HCT116 (cell line): Measurements from ENCODE around the gene CCDC179. TPM values are rescaled to one million over a fixed set of nuclear protein-coding genes. Genes with fewer than 3 reads are reported as not detected.
A peak's percentile ranks its signal among the peaks of the same experiment; 100 is the strongest.

ENCODE experiments used
- ATAC-seq: fragments of 200-7000 bp; cut with Tn5 transposase; 2 replicates; pipeline ENCODE4 v1.9.1; 2020; ENCODE audit warnings: mild to moderate bottlenecking, moderate library complexity
- BruUV-seq: library from RNA; stranded (reverse); fragments of 400-500 nt; replicated peaks from 2 replicates; lab custom pipeline; 2021; lab: Mats Ljungman, UMichigan
- CTCF ChIA-PET: fragments of 300-600 bp; sonication (Branson Sonifier 250); formaldehyde crosslinking; loops from one replicate; lab custom pipeline; 2021; ENCODE audit warnings: antibody characterized with exemption; lab: Charles Lee
- POLR2A ChIA-PET: fragments of 300-600, 350-600 bp; sonication (Branson Sonifier 250); formaldehyde crosslinking; loops from one replicate; lab custom pipeline; 2021; ENCODE audit warnings: antibody characterized with exemption; lab: Charles Lee
- RAD21 ChIA-PET, 2 experiments: fragments of 300-600 bp; sonication (Branson Sonifier 250); formaldehyde crosslinking; loops; one replicate each; lab custom pipeline; 2023; ENCODE audit warnings: low total read pairs in 2 of 2; ENCODE audit not compliant: uncharacterized antibody in 2 of 2, unreplicated experiment in 2 of 2, low non-redundant PET in 1 of 2; lab: Charles Lee
- DNase-seq: peaks from one replicate; pipeline ENCODE4 v3.0.0-alpha.2; 2010; ENCODE audit warnings: low read depth, low spot score
- H2AFZ ChIP-seq: fragments of 200-600 bp; shearing (Covaris generic), sonication (generic); 2 replicates; pipeline ENCODE4 v1.6.1; 2017; ENCODE audit warnings: low read depth, mixed run types, mixed read lengths, antibody characterized with exemption, low read length; ENCODE audit not compliant: poor library complexity, severe bottlenecking
- H3K27ac ChIP-seq: 2 replicates; pipeline ENCODE4 v1.5.1; 2012; ENCODE audit warnings: low read depth, low read length
- H3K27me3 ChIP-seq: fragments of 200-600 bp; sonication (generic); 2 replicates; pipeline ENCODE4 v1.6.1; 2016; ENCODE audit warnings: mixed run types, low read length, mixed read lengths; ENCODE audit not compliant: insufficient read depth
- H3K36me3 ChIP-seq, 2 experiments: fragments of 200-500 bp in 1 of 2; fragments of 200-600 bp in 1 of 2; sonication (Bioruptor generic) in 1 of 2; sonication (generic) in 1 of 2; 2 replicates each; pipeline versions ENCODE4 v1.5.1 to v1.6.1; 2014 to 2016; ENCODE audit warnings: low read length in 2 of 2, inconsistent platforms in 1 of 2, mixed read lengths in 1 of 2, mixed run types in 1 of 2; ENCODE audit not compliant: insufficient read depth in 2 of 2, control insufficient read depth in 1 of 2
- H3K4me1 ChIP-seq, 2 experiments: fragments of 200-600 bp in 1 of 2; sonication (generic) in 1 of 2; 2 replicates each; pipeline versions ENCODE4 v1.5.1 to v1.6.1; 2012 to 2017; ENCODE audit warnings: low read length in 2 of 2, inconsistent platforms in 1 of 2, mild to moderate bottlenecking in 1 of 2, mixed read lengths in 1 of 2, mixed run types in 1 of 2, moderate library complexity in 1 of 2; ENCODE audit not compliant: insufficient read depth in 2 of 2, control insufficient read depth in 1 of 2
- H3K4me2 ChIP-seq: fragments of 200-600 bp; sonication (generic); 2 replicates; pipeline ENCODE4 v1.6.1; 2017; ENCODE audit warnings: mixed run types, low read length, mixed read lengths
- H3K4me3 ChIP-seq, 2 experiments: fragments of 200-600 bp in 1 of 2; sonication (generic) in 1 of 2; replicated peaks in 1 of 2; 2 replicates each; pipeline ENCODE4 v1.5.1; 2011 to 2016; ENCODE audit warnings: low read length in 2 of 2, control low read depth in 1 of 2, low read depth in 1 of 2, mild to moderate bottlenecking in 1 of 2, mixed read lengths in 1 of 2, mixed run types in 1 of 2
- H3K79me2 ChIP-seq: fragments of 200-600 bp; sonication (generic); 2 replicates; pipeline ENCODE4 v1.6.1; 2017; ENCODE audit warnings: mild to moderate bottlenecking, mixed run types, low read length, moderate library complexity, mixed read lengths; ENCODE audit not compliant: insufficient read depth
- H3K9ac ChIP-seq: fragments of 200-600 bp; sonication (generic); 2 replicates; pipeline ENCODE4 v1.6.1; 2016; ENCODE audit warnings: low read length, mixed read lengths
- H3K9me2 ChIP-seq: fragments of 200-600 bp; sonication (generic), shearing (Covaris generic); 2 replicates; pipeline ENCODE4 v1.6.1; 2017; ENCODE audit warnings: mixed run types, mild to moderate bottlenecking, moderate library complexity; ENCODE audit not compliant: insufficient read depth
- H3K9me3 ChIP-seq, 2 experiments: fragments of 200-500 bp in 1 of 2; fragments of 200-600 bp in 1 of 2; sonication (Bioruptor generic) in 1 of 2; sonication (generic) in 1 of 2; 2 replicates each; pipeline ENCODE4 v1.6.1; 2014 to 2017; ENCODE audit warnings: low read length in 2 of 2, mixed read lengths in 2 of 2, inconsistent platforms in 1 of 2, low read depth in 1 of 2, mild to moderate bottlenecking in 1 of 2, mixed run types in 1 of 2, moderate library complexity in 1 of 2; ENCODE audit not compliant: control insufficient read depth in 1 of 2, insufficient read depth in 1 of 2
- H4K20me1 ChIP-seq: fragments of 200-600 bp; sonication (generic), shearing (Covaris generic); 2 replicates; pipeline ENCODE4 v1.6.1; 2017; ENCODE audit warnings: mixed run types, mild to moderate bottlenecking, moderate library complexity; ENCODE audit not compliant: insufficient read depth
- CBX3 ChIP-seq: IDR thresholded peaks from 2 replicates; pipeline ENCODE4 v1.6.1; 2012; ENCODE audit warnings: low read depth
- CEBPB ChIP-seq: IDR thresholded peaks from 2 replicates; pipeline ENCODE4 v1.6.1; 2012; ENCODE audit warnings: low read depth
- CTCF ChIP-seq, 3 experiments: fragments of 200-600 bp in 1 of 3; sonication (generic) in 1 of 3; IDR thresholded peaks in 2 of 3; conservative IDR thresholded peaks in 1 of 3; 2 replicates each; pipeline ENCODE4 v1.5.1; 2012 to 2017; ENCODE audit warnings: low read depth in 2 of 3, low read length in 2 of 3, antibody characterized with exemption in 1 of 3, borderline replicate concordance in 1 of 3, control low read depth in 1 of 3, mild to moderate bottlenecking in 1 of 3, mixed read lengths in 1 of 3, mixed run types in 1 of 3, moderate library complexity in 1 of 3; ENCODE audit not compliant: insufficient read depth in 1 of 3
- EGR1 ChIP-seq: IDR thresholded peaks from 2 replicates; pipeline ENCODE4 v1.6.1; 2012; ENCODE audit warnings: low read depth
- ELF1 ChIP-seq: IDR thresholded peaks from 2 replicates; pipeline ENCODE4 v1.6.1; 2012; ENCODE audit warnings: low read depth, borderline replicate concordance
- EZH2 ChIP-seq: fragments of 200-600 bp; sonication (generic); IDR thresholded peaks from 2 replicates; pipeline ENCODE4 v1.6.1; 2017; ENCODE audit warnings: antibody characterized with exemption, mixed run types
- EZH2phosphoT487 ChIP-seq: fragments of 200-600 bp; IDR thresholded peaks from 2 replicates; pipeline ENCODE4 v1.6.1; 2018; ENCODE audit warnings: antibody characterized with exemption, borderline replicate concordance
- JUND ChIP-seq: IDR thresholded peaks from 2 replicates; pipeline ENCODE4 v1.6.1; 2012
- POLR2A ChIP-seq: IDR thresholded peaks from 2 replicates; pipeline ENCODE4 v1.7.0; 2011; ENCODE audit warnings: borderline replicate concordance; ENCODE audit not compliant: insufficient read depth, insufficient read length; ENCODE audit errors: extremely low read depth
- POLR2AphosphoS5 ChIP-seq: IDR thresholded peaks from 2 replicates; pipeline ENCODE4 v1.6.1; 2011; ENCODE audit warnings: mild to moderate bottlenecking, low read depth, low read length, moderate library complexity
- RAD21 ChIP-seq: IDR thresholded peaks from 2 replicates; pipeline ENCODE4 v1.6.1; 2012; ENCODE audit warnings: low read depth, mild to moderate bottlenecking
- SIN3A ChIP-seq: IDR thresholded peaks from 2 replicates; pipeline ENCODE4 v1.6.1; 2012; ENCODE audit warnings: low read depth
- SP1 ChIP-seq: IDR thresholded peaks from 2 replicates; pipeline ENCODE4 v1.6.1; 2012; ENCODE audit warnings: low read depth
- ZFX ChIP-seq: fragments of 450-650 bp; IDR thresholded peaks from 2 replicates; pipeline ENCODE4 v1.6.1; 2017
- intact Hi-C: fragments of 100-400 bp; cut with micrococcal nuclease; formaldehyde crosslinking; loops from 2 replicates; pipeline ENCODE4 v1.10.0; 2022
- total RNA-seq: library from RNA; stranded (reverse); gene quantifications from one replicate; pipeline ENCODE4 v1.2.1, GENCODE V29; 2021; ENCODE audit not compliant: unreplicated experiment
- TF ChIP-seq, protein P1 (sequence below): IDR thresholded peaks from 2 replicates; pipeline ENCODE4 v1.6.1; 2012
- TF ChIP-seq, protein P2 (sequence below): IDR thresholded peaks from 2 replicates; pipeline ENCODE4 v1.6.1; 2011; ENCODE audit warnings: mild to moderate bottlenecking, low read length, moderate library complexity; ENCODE audit not compliant: insufficient replicate concordance; ENCODE audit errors: extremely low read depth
- TF ChIP-seq, protein P3 (sequence below): IDR thresholded peaks from 2 replicates; pipeline ENCODE4 v1.6.1; 2012; ENCODE audit warnings: low read depth

Gene CCDC179
- total RNA-seq, 1 experiment from 2014 or later: not detected

GRCh38 chr11:22875869-22876473 lies 15.7 kb upstream of the CCDC179 start:
- ATAC-seq (peak; percentile 87), DNase-seq (peak; percentile 80)
- no peak overlapping the region for H3K4me3 ChIP-seq
- H3K9me2 ChIP-seq: no peaks in the 10 kb centered on the region
- POLR2A ChIA-PET: no interaction called here
- no peaks in the 10 kb centered on the region for H3K36me3 ChIP-seq
- H3K4me2 ChIP-seq: no peak overlapping the region
- H3K9ac ChIP-seq: no peak overlapping the region
- no peaks in the 10 kb centered on the region for H4K20me1 ChIP-seq
- CTCF ChIA-PET: interaction anchor here (0.8 to 1.7 kb wide), 10 partner anchors 9 to 237 kb away, joined by 3 to 10 read pairs (median 4); partner anchors contain the start of gene SVIP
- H3K9me3 ChIP-seq: no peaks in the 10 kb centered on the region
- RAD21 ChIA-PET: no interaction called here
- no peaks in the 10 kb centered on the region for H3K79me2 ChIP-seq
- intact Hi-C loops: no loop called here
- no peaks in the 10 kb centered on the region for H3K4me1 ChIP-seq
- H3K27me3 ChIP-seq: no peaks in the 10 kb centered on the region
- BruUV-seq: no TSS peak
- H2AFZ ChIP-seq: no peak overlapping the region
- no peak overlapping the region for H3K27ac ChIP-seq
- peak; percentile 59 to 97 (median 88) for TF ChIP-seq CTCF (IDR thresholded peaks at IDR 0.05 in 2 of 3, conservative IDR thresholded peaks at IDR 0.05 in 1 of 3; ENCODE audit: borderline replicate concordance in 1 of 3, insufficient read depth in 1 of 3, low read depth in 2 of 3, low read length in 2 of 3)
- TF ChIP-seq, protein P1, sequence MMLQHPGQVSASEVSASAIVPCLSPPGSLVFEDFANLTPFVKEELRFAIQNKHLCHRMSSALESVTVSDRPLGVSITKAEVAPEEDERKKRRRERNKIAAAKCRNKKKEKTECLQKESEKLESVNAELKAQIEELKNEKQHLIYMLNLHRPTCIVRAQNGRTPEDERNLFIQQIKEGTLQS: no peak
- TF ChIP-seq EZH2: no peak
- TF ChIP-seq EZH2phosphoT487: no peak
- no peak for TF ChIP-seq CBX3
- TF ChIP-seq RAD21: peak; percentile 79
- no peak for TF ChIP-seq POLR2A
- no peak for TF ChIP-seq CEBPB
- no peak for TF ChIP-seq SIN3A
- TF ChIP-seq EGR1: no peak
- TF ChIP-seq POLR2AphosphoS5: no peak
- TF ChIP-seq, protein P2, sequence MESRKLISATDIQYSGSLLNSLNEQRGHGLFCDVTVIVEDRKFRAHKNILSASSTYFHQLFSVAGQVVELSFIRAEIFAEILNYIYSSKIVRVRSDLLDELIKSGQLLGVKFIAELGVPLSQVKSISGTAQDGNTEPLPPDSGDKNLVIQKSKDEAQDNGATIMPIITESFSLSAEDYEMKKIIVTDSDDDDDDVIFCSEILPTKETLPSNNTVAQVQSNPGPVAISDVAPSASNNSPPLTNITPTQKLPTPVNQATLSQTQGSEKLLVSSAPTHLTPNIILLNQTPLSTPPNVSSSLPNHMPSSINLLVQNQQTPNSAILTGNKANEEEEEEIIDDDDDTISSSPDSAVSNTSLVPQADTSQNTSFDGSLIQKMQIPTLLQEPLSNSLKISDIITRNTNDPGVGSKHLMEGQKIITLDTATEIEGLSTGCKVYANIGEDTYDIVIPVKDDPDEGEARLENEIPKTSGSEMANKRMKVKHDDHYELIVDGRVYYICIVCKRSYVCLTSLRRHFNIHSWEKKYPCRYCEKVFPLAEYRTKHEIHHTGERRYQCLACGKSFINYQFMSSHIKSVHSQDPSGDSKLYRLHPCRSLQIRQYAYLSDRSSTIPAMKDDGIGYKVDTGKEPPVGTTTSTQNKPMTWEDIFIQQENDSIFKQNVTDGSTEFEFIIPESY: no peak
- TF ChIP-seq, protein P3, sequence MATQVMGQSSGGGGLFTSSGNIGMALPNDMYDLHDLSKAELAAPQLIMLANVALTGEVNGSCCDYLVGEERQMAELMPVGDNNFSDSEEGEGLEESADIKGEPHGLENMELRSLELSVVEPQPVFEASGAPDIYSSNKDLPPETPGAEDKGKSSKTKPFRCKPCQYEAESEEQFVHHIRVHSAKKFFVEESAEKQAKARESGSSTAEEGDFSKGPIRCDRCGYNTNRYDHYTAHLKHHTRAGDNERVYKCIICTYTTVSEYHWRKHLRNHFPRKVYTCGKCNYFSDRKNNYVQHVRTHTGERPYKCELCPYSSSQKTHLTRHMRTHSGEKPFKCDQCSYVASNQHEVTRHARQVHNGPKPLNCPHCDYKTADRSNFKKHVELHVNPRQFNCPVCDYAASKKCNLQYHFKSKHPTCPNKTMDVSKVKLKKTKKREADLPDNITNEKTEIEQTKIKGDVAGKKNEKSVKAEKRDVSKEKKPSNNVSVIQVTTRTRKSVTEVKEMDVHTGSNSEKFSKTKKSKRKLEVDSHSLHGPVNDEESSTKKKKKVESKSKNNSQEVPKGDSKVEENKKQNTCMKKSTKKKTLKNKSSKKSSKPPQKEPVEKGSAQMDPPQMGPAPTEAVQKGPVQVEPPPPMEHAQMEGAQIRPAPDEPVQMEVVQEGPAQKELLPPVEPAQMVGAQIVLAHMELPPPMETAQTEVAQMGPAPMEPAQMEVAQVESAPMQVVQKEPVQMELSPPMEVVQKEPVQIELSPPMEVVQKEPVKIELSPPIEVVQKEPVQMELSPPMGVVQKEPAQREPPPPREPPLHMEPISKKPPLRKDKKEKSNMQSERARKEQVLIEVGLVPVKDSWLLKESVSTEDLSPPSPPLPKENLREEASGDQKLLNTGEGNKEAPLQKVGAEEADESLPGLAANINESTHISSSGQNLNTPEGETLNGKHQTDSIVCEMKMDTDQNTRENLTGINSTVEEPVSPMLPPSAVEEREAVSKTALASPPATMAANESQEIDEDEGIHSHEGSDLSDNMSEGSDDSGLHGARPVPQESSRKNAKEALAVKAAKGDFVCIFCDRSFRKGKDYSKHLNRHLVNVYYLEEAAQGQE: no peak
- no peak for TF ChIP-seq ELF1
- no peak for TF ChIP-seq SP1
- no peak for TF ChIP-seq ZFX
- no peak for TF ChIP-seq JUND
